Measurements from ENCODE around the gene PEAR1.

The PEAR1 gene

DNA sequence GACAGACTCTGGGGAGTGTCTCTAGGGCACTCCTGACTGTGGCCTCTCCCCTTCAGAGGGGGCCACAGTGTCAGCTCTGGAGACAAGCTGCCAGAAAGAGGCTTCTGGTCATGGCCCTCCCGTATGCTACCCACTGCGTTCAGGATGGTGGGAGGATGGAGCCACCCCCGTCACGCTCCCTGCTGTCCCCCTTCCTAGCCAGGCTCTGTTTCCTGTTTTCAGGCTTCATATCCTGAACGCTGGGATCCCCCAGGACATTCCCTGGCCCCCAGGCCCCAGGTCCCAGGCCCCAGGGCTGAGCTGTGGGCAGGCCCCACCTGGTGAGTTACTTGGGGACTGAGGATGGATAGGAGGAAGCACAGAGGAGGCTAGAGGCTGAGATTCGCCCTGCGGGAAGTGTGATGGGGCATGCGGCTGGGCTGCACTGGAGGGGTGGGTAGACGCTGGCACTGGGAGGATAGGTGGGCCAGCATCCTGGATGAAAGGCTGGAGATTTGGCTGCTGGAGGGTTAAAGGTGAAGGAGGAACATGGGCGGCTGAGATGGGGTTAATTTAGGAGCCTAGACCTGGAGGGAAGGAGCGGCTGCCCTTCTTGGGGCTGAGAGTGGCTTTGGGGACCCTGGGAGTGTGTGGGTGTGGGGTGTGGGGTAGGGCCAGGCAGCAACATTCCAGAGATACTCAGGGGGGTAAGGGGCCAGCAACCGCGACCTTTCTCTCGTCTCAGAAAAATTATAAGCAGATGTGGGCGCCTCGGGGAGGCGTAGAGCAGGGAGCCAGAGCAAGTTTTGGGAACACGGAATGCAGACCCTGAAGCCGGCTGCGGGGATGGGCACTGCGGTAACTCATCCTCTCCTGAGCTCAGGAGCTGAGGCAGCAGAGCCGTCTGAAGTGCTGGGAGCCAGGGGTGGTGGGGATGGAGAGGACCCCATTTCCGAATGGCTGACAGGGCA lies 8.7 kb downstream of the PEAR1 start:
- DNase-seq, result no peak

DNA sequence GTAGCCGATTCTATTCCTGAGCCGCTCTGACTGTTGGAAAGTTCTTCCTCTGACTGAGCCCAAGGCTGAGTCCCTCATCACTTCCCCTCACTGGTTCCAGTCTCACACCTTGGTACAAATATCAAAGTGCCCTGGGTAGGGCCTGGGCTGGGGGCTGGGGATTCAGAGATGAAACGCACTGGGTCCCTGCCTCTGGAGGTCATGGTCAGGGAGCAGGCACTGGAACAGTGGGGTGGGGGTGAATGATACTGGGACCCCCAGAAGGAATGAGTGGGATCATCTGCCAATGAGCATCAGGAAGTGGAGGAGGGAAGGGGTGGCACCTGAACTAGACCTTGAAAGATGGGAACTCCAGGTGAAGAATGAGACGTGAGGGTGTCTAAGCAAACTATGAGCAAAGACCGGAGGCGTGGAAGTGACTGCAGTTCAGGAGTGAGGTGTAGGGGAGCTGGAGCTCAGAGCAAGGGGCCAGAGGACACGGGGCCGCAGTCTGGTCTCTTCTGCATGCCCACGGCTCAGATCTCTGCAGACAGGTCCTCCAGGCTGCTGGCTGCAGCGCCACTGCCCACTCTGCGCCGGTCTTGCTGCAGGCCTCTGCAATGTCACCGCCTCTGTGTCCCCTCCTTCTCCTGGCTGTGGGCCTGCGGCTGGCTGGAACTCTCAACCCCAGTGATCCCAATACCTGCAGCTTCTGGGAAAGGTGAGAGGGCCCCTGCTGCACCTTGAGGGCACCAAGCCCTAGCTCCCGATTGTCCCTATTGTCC lies 10.0 kb downstream of the PEAR1 start:
- DNase-seq, result no peak

DNA sequence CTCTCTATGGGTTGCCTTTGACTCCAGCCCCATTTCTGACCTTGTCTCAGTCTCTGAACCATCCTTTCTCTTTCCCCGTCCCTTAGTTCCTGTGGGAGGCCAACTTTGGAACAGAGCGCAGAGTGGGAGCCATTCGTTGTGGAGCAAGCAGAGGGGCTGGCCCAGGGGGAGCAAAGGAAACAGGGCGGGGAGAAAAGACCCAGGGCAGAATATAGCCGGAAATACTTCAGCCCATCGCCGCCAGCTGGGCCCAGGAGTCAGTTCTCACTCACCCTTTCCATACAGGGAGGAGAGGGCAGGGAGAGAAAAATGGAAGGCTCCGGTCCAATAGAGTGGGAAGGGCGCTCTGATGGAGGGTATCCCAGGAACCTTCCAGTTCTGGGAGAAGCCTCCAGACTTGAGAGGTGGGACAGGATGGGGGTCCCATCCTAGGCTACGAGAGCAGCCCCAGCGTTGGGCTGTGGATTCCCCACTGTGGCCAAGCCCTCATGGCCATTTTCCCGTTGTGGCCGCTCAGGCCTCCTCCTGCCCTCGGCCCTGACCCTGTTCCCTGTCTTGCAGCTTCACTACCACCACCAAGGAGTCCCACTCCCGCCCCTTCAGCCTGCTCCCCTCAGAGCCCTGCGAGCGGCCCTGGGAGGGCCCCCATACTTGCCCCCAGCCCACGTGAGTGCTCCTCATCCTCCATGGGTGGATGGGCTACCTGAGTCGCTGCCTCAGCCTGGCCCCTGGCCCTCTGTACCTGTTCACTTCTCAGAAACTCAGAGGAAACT lies 10.9 kb downstream of the PEAR1 start:
- no peak for DNase-seq

DNA sequence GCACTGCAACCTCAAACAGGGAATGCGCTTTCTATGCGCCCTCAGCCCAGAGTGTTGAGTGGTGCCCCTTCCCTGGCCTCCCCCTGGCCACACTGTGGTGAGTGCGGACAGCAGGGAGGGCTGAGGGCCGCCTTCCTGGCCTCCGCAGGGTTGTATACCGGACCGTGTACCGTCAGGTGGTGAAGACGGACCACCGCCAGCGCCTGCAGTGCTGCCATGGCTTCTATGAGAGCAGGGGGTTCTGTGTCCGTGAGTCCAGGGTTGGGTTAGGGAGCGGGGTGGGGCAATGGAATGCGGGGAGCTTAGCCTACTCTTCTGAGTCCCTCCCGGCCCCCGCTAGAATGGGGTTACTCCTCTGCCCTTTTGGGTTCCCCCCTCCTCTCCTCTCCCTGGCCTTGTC lies 11.7 kb downstream of the PEAR1 start:
- no peak for DNase-seq

DNA sequence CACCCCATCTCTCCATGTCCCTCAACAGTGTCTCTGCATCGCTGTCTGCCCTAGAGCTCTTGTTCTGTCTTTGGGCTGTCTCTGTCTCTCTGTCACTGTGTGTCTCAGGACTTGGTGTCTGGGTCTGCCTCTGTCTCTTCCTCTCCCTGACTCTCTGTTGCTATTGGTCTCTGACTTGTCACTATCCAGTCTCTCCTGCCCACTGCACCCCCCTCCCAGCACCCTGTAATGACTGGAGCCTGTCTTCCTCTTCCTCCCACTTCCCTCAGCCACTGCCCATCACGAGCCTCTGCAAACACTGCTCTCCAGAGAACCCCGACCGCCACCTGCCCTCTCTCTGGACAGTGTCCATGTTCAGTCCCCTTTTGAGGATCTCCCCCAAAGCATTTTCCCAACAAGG lies 12.1 kb downstream of the PEAR1 start:
- no peak for DNase-seq

DNA sequence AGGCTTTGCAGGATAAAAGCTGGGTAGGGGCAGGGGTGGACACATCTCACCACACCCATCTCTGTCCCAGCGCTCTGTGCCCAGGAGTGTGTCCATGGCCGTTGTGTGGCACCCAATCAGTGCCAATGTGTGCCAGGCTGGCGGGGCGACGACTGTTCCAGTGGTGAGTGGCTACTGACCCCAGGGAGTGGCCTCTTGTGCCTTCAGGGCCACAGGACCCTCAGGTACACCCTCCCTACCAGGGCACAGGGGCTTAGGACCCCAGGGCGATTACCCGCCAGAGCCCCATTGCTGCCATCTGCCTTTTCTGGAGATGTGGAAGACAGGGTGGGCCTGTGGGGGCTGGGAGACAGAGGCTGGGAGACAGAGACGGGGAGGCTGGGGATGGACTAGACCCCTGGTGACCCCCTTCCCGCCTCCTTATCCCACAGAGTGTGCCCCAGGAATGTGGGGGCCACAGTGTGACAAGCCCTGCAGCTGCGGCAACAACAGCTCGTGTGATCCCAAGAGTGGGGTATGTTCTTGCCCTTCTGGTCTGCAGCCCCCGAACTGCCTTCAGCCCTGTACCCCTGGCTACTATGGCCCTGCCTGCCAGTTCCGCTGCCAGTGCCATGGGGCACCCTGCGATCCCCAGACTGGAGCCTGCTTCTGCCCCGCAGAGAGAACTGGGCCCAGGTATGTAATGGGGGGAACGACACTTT lies 12.8 kb downstream of the PEAR1 start:
- DNase-seq, result no peak

DNA sequence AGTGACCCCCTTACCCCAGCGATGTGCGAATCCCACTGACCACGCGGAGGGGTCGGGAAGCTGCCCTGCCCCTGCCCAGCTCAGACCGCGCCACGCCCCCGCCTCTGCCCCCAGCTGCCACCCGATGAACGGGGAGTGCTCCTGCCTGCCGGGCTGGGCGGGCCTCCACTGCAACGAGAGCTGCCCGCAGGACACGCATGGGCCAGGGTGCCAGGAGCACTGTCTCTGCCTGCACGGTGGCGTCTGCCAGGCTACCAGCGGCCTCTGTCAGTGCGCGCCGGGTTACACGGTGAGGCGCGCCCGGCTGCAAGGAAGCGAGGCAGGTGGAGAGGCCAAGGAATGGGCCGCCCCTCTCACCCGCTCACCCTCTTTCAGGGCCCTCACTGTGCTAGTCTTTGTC lies 15.0 kb downstream of the PEAR1 start:
- DNase-seq, result no peak

DNA sequence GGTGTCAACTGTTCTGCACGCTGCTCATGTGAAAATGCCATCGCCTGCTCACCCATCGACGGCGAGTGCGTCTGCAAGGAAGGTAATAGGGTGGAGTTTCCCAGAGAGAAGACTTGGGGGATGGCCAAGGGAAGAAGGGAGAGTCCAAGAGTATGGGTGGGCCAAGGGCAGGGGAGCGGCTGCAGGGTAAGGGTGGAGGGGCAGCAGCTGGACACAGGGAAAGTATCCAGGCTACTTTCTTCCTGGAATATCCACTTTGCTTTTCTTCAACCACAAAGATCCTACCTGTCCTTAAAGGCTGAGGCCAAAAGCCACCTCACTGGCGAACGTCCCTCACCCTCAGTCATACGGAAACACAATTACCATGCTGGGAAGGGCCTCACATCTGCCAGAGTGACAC lies 15.4 kb downstream of the PEAR1 start:
- no peak for DNase-seq

DNA sequence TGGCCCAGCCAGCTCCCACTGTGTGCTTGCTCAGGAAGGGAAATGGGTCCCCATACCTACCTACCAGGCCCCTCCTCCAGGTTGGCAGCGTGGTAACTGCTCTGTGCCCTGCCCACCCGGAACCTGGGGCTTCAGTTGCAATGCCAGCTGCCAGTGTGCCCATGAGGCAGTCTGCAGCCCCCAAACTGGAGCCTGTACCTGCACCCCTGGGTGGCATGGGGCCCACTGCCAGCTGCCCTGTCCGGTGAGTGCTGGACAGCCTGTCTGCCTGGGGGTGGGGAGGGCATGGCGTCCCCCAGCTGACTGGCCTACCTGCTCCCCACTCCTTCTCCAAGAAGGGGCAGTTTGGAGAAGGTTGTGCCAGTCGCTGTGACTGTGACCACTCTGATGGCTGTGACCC lies 16.2 kb downstream of the PEAR1 start:
- no peak for DNase-seq

DNA sequence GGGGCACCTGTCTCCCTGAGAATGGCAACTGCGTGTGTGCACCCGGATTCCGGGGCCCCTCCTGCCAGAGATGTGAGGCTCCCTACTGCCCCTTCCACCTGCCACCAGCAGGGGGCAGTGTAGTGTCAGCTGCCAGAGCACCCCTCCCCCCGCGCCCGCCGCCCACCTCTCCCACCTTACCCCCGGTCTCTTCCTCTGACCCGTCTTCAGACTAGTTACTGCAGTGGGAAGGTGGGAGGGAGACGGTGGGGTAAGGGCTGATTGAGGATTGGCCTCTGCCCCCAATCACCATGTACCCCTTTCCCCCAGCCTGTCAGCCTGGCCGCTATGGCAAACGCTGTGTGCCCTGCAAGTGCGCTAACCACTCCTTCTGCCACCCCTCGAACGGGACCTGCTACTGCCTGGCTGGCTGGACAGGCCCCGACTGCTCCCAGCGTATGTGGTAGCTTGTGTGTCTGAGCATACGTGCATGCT lies 16.8 kb downstream of the PEAR1 start:
- DNase-seq, result peak; percentile 48

DNA sequence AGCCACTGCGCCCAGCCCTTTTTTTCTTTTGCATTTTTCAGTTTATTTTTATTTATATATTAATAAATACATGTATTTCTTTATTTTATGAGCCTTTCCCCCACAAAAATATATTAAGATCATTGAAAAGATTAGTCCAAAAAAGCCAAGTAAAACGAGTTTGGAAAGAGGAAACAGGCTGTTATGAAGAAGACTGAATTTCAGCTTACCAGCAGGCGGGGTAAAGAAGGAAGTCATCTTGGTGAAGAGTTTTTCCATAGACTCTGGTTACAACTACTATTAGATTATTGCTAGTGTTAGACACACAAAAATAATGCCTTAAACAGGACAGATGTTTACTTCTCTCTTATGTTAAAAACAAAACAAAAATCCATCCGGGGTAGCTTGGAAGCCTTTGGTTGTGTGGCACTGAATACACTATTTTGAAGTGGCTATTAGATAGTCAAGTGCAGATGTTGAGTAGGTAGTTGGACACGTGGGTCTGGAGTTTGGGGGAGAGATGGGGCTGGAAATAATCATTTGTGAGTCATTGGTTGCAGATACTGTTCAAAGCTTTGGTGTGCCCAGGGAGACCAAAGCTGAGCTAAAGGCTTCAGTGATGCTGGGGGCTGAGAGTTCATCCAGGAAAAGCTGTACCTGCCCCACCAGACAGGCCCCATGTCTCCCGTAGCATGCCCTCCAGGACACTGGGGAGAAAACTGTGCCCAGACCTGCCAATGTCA lies 18.2 kb downstream of the PEAR1 start:
- DNase-seq, result no peak

DNA sequence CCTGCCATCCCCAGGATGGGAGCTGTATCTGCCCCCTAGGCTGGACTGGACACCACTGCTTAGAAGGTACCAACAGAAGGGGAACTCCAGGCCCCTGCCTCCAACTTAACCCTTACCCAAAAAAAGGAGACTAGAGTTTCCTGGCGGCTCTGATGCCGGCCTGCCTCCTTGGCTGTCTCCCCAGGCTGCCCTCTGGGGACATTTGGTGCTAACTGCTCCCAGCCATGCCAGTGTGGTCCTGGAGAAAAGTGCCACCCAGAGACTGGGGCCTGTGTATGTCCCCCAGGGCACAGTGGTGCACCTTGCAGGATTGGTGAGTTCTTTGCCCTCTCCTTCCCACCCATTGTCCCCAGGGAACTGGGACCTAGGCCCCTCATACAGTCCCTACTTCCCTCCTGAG lies 18.8 kb downstream of the PEAR1 start:
- no peak for DNase-seq

DNA sequence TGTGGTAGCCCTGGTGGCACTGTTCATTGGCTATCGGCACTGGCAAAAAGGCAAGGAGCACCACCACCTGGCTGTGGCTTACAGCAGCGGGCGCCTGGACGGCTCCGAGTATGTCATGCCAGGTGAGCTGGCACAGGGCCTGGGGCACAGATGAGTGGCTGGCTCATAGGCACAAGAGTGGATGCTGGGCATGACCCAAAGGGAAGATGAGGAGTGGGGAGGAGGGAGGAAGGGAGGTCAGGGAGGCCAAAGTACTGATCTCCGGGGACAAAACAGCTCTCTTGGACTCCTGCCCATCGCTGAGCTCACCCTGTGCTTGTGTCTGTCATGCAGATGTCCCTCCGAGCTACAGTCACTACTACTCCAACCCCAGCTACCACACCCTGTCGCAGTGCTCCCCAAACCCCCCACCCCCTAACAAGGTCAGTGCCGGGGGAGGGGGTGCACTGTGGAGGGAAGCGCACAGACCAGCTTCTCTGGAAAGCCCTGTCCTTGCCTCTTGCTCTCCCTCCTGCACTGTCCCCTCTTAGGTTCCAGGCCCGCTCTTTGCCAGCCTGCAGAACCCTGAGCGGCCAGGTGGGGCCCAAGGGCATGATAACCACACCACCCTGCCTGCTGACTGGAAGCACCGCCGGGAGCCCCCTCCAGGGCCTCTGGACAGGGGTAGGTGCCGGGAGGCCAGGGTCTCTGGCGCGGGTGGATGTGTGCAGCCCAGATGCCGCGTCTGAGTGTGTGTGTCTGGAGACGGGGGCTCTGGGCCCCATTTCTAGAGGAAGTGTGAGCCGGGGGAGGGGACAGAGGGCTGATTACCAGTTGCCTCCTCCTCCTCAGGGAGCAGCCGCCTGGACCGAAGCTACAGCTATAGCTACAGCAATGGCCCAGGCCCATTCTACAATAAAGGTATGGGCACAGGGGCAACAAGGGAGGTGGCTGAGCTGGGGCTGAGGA lies 19.6 kb downstream of the PEAR1 start:
- no peak for DNase-seq

DNA sequence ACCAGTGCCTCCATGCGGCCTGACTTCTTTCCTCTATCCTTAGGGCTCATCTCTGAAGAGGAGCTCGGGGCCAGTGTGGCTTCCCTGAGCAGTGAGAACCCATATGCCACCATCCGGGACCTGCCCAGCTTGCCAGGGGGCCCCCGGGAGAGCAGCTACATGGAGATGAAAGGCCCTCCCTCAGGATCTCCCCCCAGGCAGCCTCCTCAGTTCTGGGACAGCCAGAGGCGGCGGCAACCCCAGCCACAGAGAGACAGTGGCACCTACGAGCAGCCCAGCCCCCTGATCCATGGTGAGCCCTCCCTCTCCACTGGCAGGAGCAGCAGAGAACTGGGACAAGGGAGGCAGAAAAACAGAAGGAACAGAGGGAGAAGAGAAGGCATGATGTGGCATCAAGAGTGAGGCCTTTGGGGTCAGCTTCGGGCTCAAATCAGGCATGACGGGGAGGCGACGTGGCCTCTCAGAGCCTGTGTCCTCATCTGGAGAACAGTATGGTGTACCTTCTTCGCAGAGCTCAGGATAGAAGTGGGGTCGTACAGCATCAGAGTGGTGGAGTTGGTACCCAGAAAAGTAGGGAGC lies 20.4 kb downstream of the PEAR1 start:
- no peak for DNase-seq

DNA sequence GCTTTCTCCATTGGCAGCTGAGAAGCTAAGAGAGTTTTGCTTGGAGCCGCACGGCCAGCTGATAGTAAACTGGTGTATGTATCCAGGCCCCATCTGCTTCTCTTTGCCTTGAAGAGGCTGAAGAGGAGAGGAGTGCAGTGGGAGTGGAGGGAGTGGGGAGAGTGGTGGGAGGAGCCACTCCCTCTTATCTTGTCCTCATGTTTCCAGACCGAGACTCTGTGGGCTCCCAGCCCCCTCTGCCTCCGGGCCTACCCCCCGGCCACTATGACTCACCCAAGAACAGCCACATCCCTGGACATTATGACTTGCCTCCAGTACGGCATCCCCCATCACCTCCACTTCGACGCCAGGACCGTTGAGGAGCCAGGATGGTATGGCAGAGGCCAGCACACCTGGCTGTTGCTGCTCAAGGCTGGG lies 20.9 kb downstream of the PEAR1 start:
- DNase-seq, result no peak

DNA sequence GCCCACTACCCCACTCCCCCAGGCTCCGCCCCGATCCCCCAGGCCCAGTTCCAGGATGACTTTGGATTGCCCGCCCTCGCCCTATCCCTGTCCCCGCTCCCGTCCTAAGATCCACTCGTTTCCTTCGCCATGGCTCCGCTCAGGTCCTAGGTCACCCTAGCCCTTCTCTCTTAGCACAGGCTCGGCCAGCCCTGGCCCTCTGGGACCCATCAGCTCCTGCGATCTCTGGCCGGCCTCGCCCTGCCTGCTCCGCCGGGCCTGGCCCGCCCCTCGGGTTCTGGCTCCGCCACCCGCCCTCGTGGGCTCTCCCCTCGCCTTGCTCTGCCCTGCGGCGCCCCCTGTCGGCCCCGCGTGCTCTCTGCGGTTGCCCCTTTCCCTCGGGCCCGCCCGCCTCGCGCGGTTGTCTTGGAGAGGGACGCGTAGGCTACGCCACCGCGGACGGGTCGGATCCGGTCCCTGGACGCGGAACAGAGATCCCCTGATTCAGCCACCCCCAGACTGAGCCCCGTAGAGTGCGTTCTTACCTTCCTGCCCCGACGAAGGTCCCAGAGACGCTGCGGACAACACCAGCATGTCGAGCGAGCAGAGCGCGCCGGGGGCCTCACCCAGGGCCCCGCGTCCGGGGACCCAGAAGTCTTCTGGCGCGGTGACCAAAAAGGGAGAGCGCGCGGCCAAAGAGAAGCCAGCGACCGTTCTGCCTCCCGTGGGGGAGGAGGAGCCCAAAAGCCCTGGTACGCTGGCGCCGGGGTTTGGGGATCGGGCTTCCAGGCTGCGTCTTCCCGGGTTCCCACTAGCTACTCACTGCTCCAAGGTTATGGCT lies 26.9 kb downstream of the PEAR1 start, which contains the start of gene LRRC71:
Gene LRRC71, plus strand, starts transcription at position 400 of the 820 bp plus-strand sequence. Its CDS starts 172 bp downstream, at position 572.
- DNase-seq, result peak; percentile 85

DNA sequence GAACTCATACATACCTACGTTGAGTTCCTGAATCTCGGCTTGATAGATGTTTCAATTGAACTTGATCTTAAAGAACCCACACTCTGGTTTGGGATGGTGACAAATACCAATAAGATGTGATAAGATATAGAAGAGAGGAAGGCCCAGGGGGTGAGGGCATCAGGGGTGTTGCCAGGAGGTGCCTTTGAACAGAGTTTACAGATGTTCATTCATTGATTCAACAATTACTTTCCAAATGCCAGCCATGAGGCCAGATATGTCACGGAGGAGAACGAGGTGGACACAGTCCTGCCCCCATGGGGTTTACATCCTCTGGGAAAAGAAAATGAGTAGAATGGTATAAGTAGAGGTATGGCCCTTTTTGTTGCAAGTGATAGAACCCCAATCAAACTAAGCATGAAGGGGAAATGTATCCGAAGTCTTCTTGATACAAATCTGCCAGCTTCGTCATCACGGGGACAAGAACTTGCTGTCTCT lies 27.6 kb downstream of the PEAR1 start:
- DNase-seq, result no peak

DNA sequence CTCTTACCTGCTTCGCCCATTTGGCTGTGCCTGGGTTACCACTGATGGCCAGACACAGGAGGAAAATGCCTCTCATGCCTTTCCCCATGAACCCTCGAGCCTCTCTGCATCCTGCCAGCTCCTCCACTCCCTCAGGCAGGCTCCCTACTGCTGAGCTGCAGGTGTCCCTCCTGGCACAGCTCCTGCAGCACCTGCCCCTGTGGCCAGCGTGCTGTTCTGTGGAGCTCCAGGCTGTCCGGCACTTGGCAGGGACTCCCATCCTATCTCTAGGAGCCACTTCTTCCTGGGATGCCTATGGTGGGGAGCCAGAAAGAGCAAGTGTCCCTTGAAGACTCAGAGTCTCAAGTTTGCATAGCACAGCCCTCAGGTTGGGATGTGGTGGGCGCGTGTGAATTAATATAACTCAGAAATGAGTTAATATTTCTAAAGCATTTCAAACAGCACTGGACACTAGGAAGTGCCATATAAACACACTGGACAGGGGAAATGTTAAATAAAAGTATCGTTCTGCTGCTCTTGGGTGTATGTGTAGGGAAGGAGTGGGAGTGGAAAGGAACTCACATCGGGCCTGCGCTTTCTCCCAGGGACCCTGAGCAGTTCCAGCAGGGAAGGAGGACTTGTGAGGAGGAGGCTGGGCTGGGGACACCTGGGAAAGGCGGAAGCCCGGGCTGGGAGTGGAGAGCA lies 29.6 kb downstream of the PEAR1 start:
- DNase-seq, result no peak
